ENCODE measurements around the gene SLC35E3.

- no peak for TF ChIP-seq CTCF (IDR thresholded peaks at IDR 0.05; ENCODE audit: low read length)
- TF ChIP-seq EZH2 (IDR thresholded peaks at IDR 0.05; ENCODE audit: borderline replicate concordance, low read length) = no peak
Measured at GRCh38 chr12:68761442-68761812, 15.5 kb downstream of the SLC35E3 start.

All from OCI-LY1 (cell line).